IPS-11a (cell line): ENCODE measurements around the gene ESRRA.

Experiments used
- H3K4me3 ChIP-seq: one replicate; pipeline ENCODE4 v1.5.1; 2013; ENCODE audit warnings: low read depth, low read length, control low read depth

ESRRA gene

GRCh38 chr11:64269540-64270220 lies 35.6 kb upstream of the ESRRA start:
- H3K4me3 ChIP-seq: peak overlapping the region; percentile 90

GRCh38 chr11:64275031-64275800 lies 30.1 kb upstream of the ESRRA start:
- H3K4me3 ChIP-seq: no peak overlapping the region

GRCh38 chr11:64275841-64276240 lies 29.5 kb upstream of the ESRRA start:
- no peak overlapping the region for H3K4me3 ChIP-seq

- H3K4me3 ChIP-seq: no peak overlapping the region
These were observed 28.5 kb upstream of the ESRRA start for GRCh38 chr11:64276653-64277431.

GRCh38 chr11:64278576-64279190 lies 26.6 kb upstream of the ESRRA start:
- no peak overlapping the region for H3K4me3 ChIP-seq

GRCh38 chr11:64281957-64282770 lies 23.2 kb upstream of the ESRRA start:
- H3K4me3 ChIP-seq: no peak overlapping the region

GRCh38 chr11:64283092-64283491 lies 22.2 kb upstream of the ESRRA start:
- no peak overlapping the region for H3K4me3 ChIP-seq

- H3K4me3 ChIP-seq: peak within 1 kb of the TSS; percentile 81
These were observed 21.0 kb upstream of the ESRRA start, which contains the start of gene BAD for GRCh38 chr11:64284048-64284961. Gene BAD (minus strand): TSS chr11:64284665. CDS start chr11:64284368, 297 bp downstream.

GRCh38 chr11:64284962-64285884 lies 20.1 kb upstream of the ESRRA start, which contains the start of gene GPR137:
Gene GPR137 (plus strand): TSS chr11:64285848. CDS start chr11:64286525, 677 bp downstream.
- H3K4me3 ChIP-seq: peak within 1 kb of the TSS; percentile 81

GRCh38 chr11:64285885-64286800 lies 19.2 kb upstream of the ESRRA start:
- peak overlapping the region; percentile 81 for H3K4me3 ChIP-seq

GRCh38 chr11:64286801-64287159 lies 18.5 kb upstream of the ESRRA start:
- no peak overlapping the region for H3K4me3 ChIP-seq

GRCh38 chr11:64287676-64288352 lies 17.5 kb upstream of the ESRRA start:
- no peak overlapping the region for H3K4me3 ChIP-seq

- no peak overlapping the region for H3K4me3 ChIP-seq
These were observed 17.0 kb upstream of the ESRRA start for GRCh38 chr11:64288353-64288750.

- H3K4me3 ChIP-seq: no peak overlapping the region
These were observed 16.2 kb upstream of the ESRRA start for GRCh38 chr11:64289002-64289564.

GRCh38 chr11:64290352-64291261 lies 14.7 kb upstream of the ESRRA start:
- no peak overlapping the region for H3K4me3 ChIP-seq
